CD14-positive monocyte (primary cell): ENCODE results near the gene KRT24. TPM values are rescaled to one million over a fixed set of nuclear protein-coding genes. Genes with fewer than 3 reads are reported as not detected.
"Not testable (repeated sequence)": the region's sequence is repeated elsewhere in the genome, so short reads cannot be mapped to it uniquely, and the experiment has no call there.

Source experiments
- DNase-seq, 3 donors: peaks; one replicate each; pipeline ENCODE4 v3.0.0-alpha.2; 2011 to 2022
- H2AFZ ChIP-seq: 2 replicates; pipeline ENCODE4 v1.6.0; 2012; ENCODE audit warnings: mild to moderate bottlenecking, low read depth, low read length, inconsistent platforms; ENCODE audit not compliant: insufficient read depth, poor library complexity, severe bottlenecking
- H3K27ac ChIP-seq, 2 donors: 1 replicate in 1 of 2; 2 replicates in 1 of 2; pipeline ENCODE4 v1.5.1; 2012 to 2013; ENCODE audit warnings: low read length in 2 of 2, control low read depth in 1 of 2, inconsistent platforms in 1 of 2, low read depth in 1 of 2, mild to moderate bottlenecking in 1 of 2
- H3K27me3 ChIP-seq, 2 donors: one replicate each; pipeline versions ENCODE4 v1.6.0 to v1.6.1; 2011 to 2013; ENCODE audit warnings: low read length in 2 of 2; ENCODE audit not compliant: control insufficient read depth in 2 of 2, insufficient read depth in 2 of 2
- H3K36me3 ChIP-seq, 2 donors: replicated peaks in 1 of 2; 1 replicate in 1 of 2; 2 replicates in 1 of 2; pipeline versions ENCODE4 v1.5.1 to v1.6.1; 2012 to 2013; ENCODE audit warnings: low read length in 2 of 2, control low read depth in 1 of 2, inconsistent platforms in 1 of 2, mild to moderate bottlenecking in 1 of 2; ENCODE audit not compliant: insufficient read depth in 2 of 2, control insufficient read depth in 1 of 2
- H3K4me1 ChIP-seq, 2 donors: 1 replicate in 1 of 2; 2 replicates in 1 of 2; pipeline versions ENCODE4 v1.5.1 to v1.6.1; 2012 to 2013; ENCODE audit warnings: low read length in 2 of 2, control low read depth in 1 of 2, inconsistent platforms in 1 of 2, mild to moderate bottlenecking in 1 of 2, moderate library complexity in 1 of 2; ENCODE audit not compliant: insufficient read depth in 2 of 2, control insufficient read depth in 1 of 2
- H3K4me2 ChIP-seq: replicated peaks from 2 replicates; pipeline ENCODE3; 2012; ENCODE audit warnings: low read length, moderate library complexity, mild to moderate bottlenecking; ENCODE audit not compliant: poor library complexity, severe bottlenecking; ENCODE audit errors: extremely low read depth
- H3K4me3 ChIP-seq, 3 experiments: fragments of 200-600 bp in 1 of 3; sonication (generic) in 1 of 3; replicated peaks in 1 of 3; 1 replicate in 2 of 3; 2 replicates in 1 of 3; pipeline ENCODE4 v1.5.1; 2011 to 2013; ENCODE audit warnings: low read length in 3 of 3, mild to moderate bottlenecking in 3 of 3, control low read depth in 2 of 3, low read depth in 2 of 3, inconsistent platforms in 1 of 3, moderate library complexity in 1 of 3
- H3K79me2 ChIP-seq: 2 replicates; pipeline ENCODE4 v1.6.0; 2012; ENCODE audit warnings: mild to moderate bottlenecking, control low read depth, inconsistent platforms, low read length, moderate library complexity; ENCODE audit not compliant: insufficient read depth
- H3K9ac ChIP-seq: 2 replicates; pipeline ENCODE4 v1.6.0; 2017; ENCODE audit warnings: low read length, mild to moderate bottlenecking; ENCODE audit not compliant: insufficient read depth, poor library complexity, severe bottlenecking
- H3K9me3 ChIP-seq, 2 donors: replicated peaks in 1 of 2; 1 replicate in 1 of 2; 2 replicates in 1 of 2; pipeline versions ENCODE4 v1.5.1 to v1.6.1; 2012 to 2013; ENCODE audit warnings: low read length in 2 of 2, control low read depth in 1 of 2; ENCODE audit not compliant: control insufficient read depth in 1 of 2, insufficient read depth in 1 of 2
- H4K20me1 ChIP-seq: 2 replicates; pipeline ENCODE4 v1.6.0; 2012; ENCODE audit warnings: mild to moderate bottlenecking, low read length, control low read depth, moderate library complexity; ENCODE audit not compliant: insufficient read depth
- H3K27ac Mint-ChIP-seq, 7 donors: one replicate each; pipeline ENCODE4 v1.8.0; 2020; ENCODE audit warnings: mild to moderate bottlenecking in 7 of 7, mixed read lengths in 7 of 7, moderate library complexity in 6 of 7, inconsistent platforms in 2 of 7
- H3K27me3 Mint-ChIP-seq, 3 donors: one replicate each; pipeline ENCODE4 v1.8.0; 2021 to 2022; ENCODE audit warnings: low read depth in 3 of 3, mild to moderate bottlenecking in 3 of 3, mixed read lengths in 3 of 3, moderate library complexity in 3 of 3, inconsistent platforms in 1 of 3
- H3K36me3 Mint-ChIP-seq, 2 donors: one replicate each; pipeline ENCODE4 v1.8.0; 2020; ENCODE audit warnings: mixed read lengths in 2 of 2, inconsistent platforms in 1 of 2, mild to moderate bottlenecking in 1 of 2
- H3K4me1 Mint-ChIP-seq: one replicate; pipeline ENCODE4 v1.8.0; 2020; ENCODE audit warnings: mild to moderate bottlenecking, mixed read lengths
- H3K4me3 Mint-ChIP-seq, 2 donors: one replicate each; pipeline ENCODE4 v1.8.0; 2020; ENCODE audit warnings: mild to moderate bottlenecking in 2 of 2, mixed read lengths in 2 of 2, moderate library complexity in 1 of 2
- H3K9me3 Mint-ChIP-seq, 7 donors: one replicate each; pipeline ENCODE4 v1.8.0; 2020 to 2022; ENCODE audit warnings: mixed read lengths in 7 of 7, mild to moderate bottlenecking in 6 of 7, moderate library complexity in 6 of 7, inconsistent platforms in 2 of 7
- CTCF ChIP-seq: fragments of 200-600 bp; IDR thresholded peaks from one replicate; pipeline ENCODE4 v1.8.0; 2022; ENCODE audit warnings: antibody characterized with exemption, mild to moderate bottlenecking
- WGBS: methylation state at CpG from one replicate; pipeline ENCODE4 v1.1.5; 2013; ENCODE audit warnings: missing lambda C conversion rate; ENCODE audit not compliant: insufficient coverage; 5-methylcytosine and 5-hydroxymethylcytosine counted together
- intact Hi-C, 2 donors: fragments of 100-400 bp; cut with micrococcal nuclease; formaldehyde crosslinking; loops; one replicate each; pipeline versions ENCODE4 v1.15.0 to v1.15.1; 2023
- polyA plus RNA-seq, 3 donors: library from polyadenylated mRNA; depleted of rRNA in 1 of 3; unstranded in 2 of 3; stranded (reverse) in 1 of 3; fragments of 300-500 nt in 2 of 3; fragments of >200 nt in 1 of 3; fragmentation: Illumina TruSeq in 2 of 3; gene quantifications; 1 replicate in 2 of 3; 2 replicates in 1 of 3; pipeline ENCODE4 v1.2.3, GENCODE V29; 2012 to 2021

The KRT24 gene
- polyA plus RNA-seq, 3 donors = not detected

- Mint-ChIP-seq H3K27ac (no peak overlapping the region), H3K4me3 (no peak overlapping the region), H3K9me3 (peaks cover 0 to 9% (median 3%) of the 10 kb centered on the region in 7 donors), H3K36me3 (no peaks in the 10 kb centered on the region), H3K27me3 (peaks cover 0 to 22% (median 21%) of the 10 kb centered on the region in 3 donors), H3K4me1 (no peaks in the 10 kb centered on the region)
- Histone ChIP-seq H3K36me3 (no peaks in the 10 kb centered on the region), H3K79me2 (no peaks in the 10 kb centered on the region), H3K9me3 (peaks cover 0 to 6% of the 10 kb centered on the region in 2 donors), H4K20me1 (no peaks in the 10 kb centered on the region), H3K4me3 (no peak overlapping the region), H3K4me2 (no peak overlapping the region), H3K27ac (no peak overlapping the region), H3K4me1 (no peaks in the 10 kb centered on the region), H3K27me3 (peaks cover 6 to 22% of the 10 kb centered on the region in 2 donors), H2AFZ (no peak overlapping the region), H3K9ac (no peak overlapping the region)
- TF ChIP-seq CTCF = no peak
- WGBS = no CpG with 5 or more reads among the region's 6 CpGs
- intact Hi-C loops = no loop called here
- DNase-seq = no peak
Measured at GRCh38 chr17:40750391-40750790, 46.8 kb upstream of the KRT24 start.

GRCh38 chr17:40748666-40749065 is 45.1 kb upstream of the KRT24 start:
- H3K4me2 ChIP-seq, H4K20me1 ChIP-seq, H3K4me3 Mint-ChIP-seq, H3K27ac ChIP-seq, H3K36me3 ChIP-seq, H3K9ac ChIP-seq, H3K4me1 ChIP-seq, H3K79me2 ChIP-seq, H3K9me3 ChIP-seq, intact Hi-C loops, H3K36me3 Mint-ChIP-seq, DNase-seq, H3K4me1 Mint-ChIP-seq, H2AFZ ChIP-seq, H3K27ac Mint-ChIP-seq, H3K9me3 Mint-ChIP-seq, H3K4me3 ChIP-seq: not testable (repeated sequence)
- peaks cover 8 to 22% of the 10 kb centered on the region in 2 donors for H3K27me3 ChIP-seq
- WGBS = no CpG with 5 or more reads among the region's 1 CpG
- peaks cover 3 to 27% (median 20%) of the 10 kb centered on the region in 3 donors for H3K27me3 Mint-ChIP-seq
